K562 (cell line): ENCODE measurements around the gene PACRG. TPM values are rescaled to one million over a fixed set of nuclear protein-coding genes. Genes with fewer than 3 reads are reported as not detected.

Experiments used
- ATAC-seq: fragments of 200-7000 bp; cut with Tn5 transposase; 3 replicates; pipeline ENCODE4 v1.9.1; 2020; ENCODE audit warnings: moderate library complexity
- BruUV-seq: library from RNA; stranded (reverse); fragments of 400-500 nt; replicated peaks from 2 replicates; lab custom pipeline; 2021; lab: Mats Ljungman, UMichigan
- CTCF ChIA-PET: fragments of 300-600 bp; formaldehyde crosslinking; extraction: SDS; loops from one replicate; lab custom pipeline; 2021; ENCODE audit warnings: low intra/inter-chr PET ratio; lab: Yijun Ruan, JAX
- POLR2A ChIA-PET: fragments of 300-600, 350-650 bp; sonication (Branson Sonifier 250); formaldehyde crosslinking; extraction: SDS; loops from one replicate; lab custom pipeline; 2021; ENCODE audit warnings: antibody characterized with exemption, inconsistent platforms; lab: Yijun Ruan, JAX
- DNase-seq, 4 experiments: peaks; one replicate each; pipeline versions ENCODE4 v3.0.0 to v3.0.0-alpha.2; 2011 to 2018; ENCODE audit warnings: low spot score in 3 of 4, mixed read lengths in 3 of 4; ENCODE audit errors: extremely low read depth in 1 of 4
- FAIRE-seq: peaks from 2 replicates; lab custom pipeline; 2011; peaks lifted over from hg19 to GRCh38; lab: Jason Lieb, UNC
- H2AFZ ChIP-seq: 2 replicates; pipeline ENCODE4 v1.6.0; 2011; ENCODE audit warnings: low read depth, low read length, control low read depth, inconsistent platforms
- H3K27ac ChIP-seq: fragments of 200-600 bp; 3 replicates; pipeline ENCODE4 v1.8.0; 2011; ENCODE audit warnings: low read depth, mild to moderate bottlenecking, control low read depth, inconsistent platforms, low read length, moderate library complexity, mixed read lengths; ENCODE audit errors: extremely low read depth
- H3K27me3 ChIP-seq, 2 experiments: fragments of 300-600 bp in 1 of 2; 2 replicates in 1 of 2; 3 replicates in 1 of 2; pipeline versions ENCODE4 v1.6.0 to v1.8.0; 2011; ENCODE audit warnings: inconsistent platforms in 2 of 2, low read length in 2 of 2, mild to moderate bottlenecking in 1 of 2, mixed read lengths in 1 of 2, moderate library complexity in 1 of 2; ENCODE audit not compliant: control insufficient read depth in 2 of 2, insufficient read depth in 2 of 2
- H3K36me3 ChIP-seq: fragments of 300-600 bp; 3 replicates; pipeline ENCODE4 v1.8.0; 2011; ENCODE audit warnings: mild to moderate bottlenecking, low read length, inconsistent platforms; ENCODE audit not compliant: control insufficient read depth, insufficient read depth
- H3K4me1 ChIP-seq, 2 experiments: fragments of 200-600 bp in 1 of 2; replicated peaks in 1 of 2; 2 replicates in 1 of 2; 3 replicates in 1 of 2; pipeline versions ENCODE4 v1.5.1 to v1.8.0; 2011; ENCODE audit warnings: inconsistent platforms in 2 of 2, low read length in 2 of 2, mild to moderate bottlenecking in 1 of 2, mixed read lengths in 1 of 2, moderate library complexity in 1 of 2; ENCODE audit not compliant: control insufficient read depth in 2 of 2, insufficient read depth in 2 of 2
- H3K4me2 ChIP-seq: 2 replicates; pipeline ENCODE4 v1.6.1; 2011; ENCODE audit warnings: low read length, control low read depth, inconsistent platforms, mixed read lengths; ENCODE audit not compliant: insufficient read depth
- H3K4me3 ChIP-seq: fragments of 200-600 bp; sonication (generic), shearing (Covaris generic); 2 replicates; pipeline ENCODE4 v1.5.1; 2016; ENCODE audit warnings: control low read depth, inconsistent platforms
- H3K79me2 ChIP-seq: fragments of 200-600 bp; 3 replicates; pipeline ENCODE4 v1.8.0; 2011; ENCODE audit warnings: low read length, inconsistent platforms; ENCODE audit not compliant: control insufficient read depth, insufficient read depth
- H3K9ac ChIP-seq, 2 experiments: 2 replicates each; pipeline versions ENCODE4 v1.6.0 to v1.6.1; 2011; ENCODE audit warnings: low read depth in 2 of 2, low read length in 2 of 2, control low read depth in 1 of 2, inconsistent platforms in 1 of 2, mild to moderate bottlenecking in 1 of 2, mixed read lengths in 1 of 2; ENCODE audit not compliant: insufficient read depth in 1 of 2
- H3K9me1 ChIP-seq: one replicate; pipeline ENCODE4 v1.6.0; 2011; ENCODE audit warnings: inconsistent platforms, mild to moderate bottlenecking, low read length, moderate library complexity; ENCODE audit not compliant: control insufficient read depth, insufficient read depth
- H3K9me3 ChIP-seq: replicated peaks from 2 replicates; pipeline ENCODE4 v1.5.1; 2011; ENCODE audit warnings: low read depth, low read length, inconsistent platforms; ENCODE audit not compliant: control insufficient read depth, insufficient read depth
- H4K20me1 ChIP-seq: replicated peaks from 2 replicates; pipeline ENCODE4 v1.6.1; 2011; ENCODE audit warnings: low read length, inconsistent platforms, mixed read lengths; ENCODE audit not compliant: control insufficient read depth, insufficient read depth
- ARID1B ChIP-seq: fragments of 450-650 bp; IDR thresholded peaks from 2 replicates; pipeline ENCODE4 v1.6.1; 2016; ENCODE audit warnings: antibody characterized with exemption, mild to moderate bottlenecking, inconsistent platforms
- CSDE1 ChIP-seq, 2 experiments: fragments of 450-650 bp; IDR thresholded peaks; 2 replicates each; pipeline ENCODE4 v1.6.1; 2016; ENCODE audit warnings: mild to moderate bottlenecking in 1 of 2
- ELF1 ChIP-seq: fragments of 200-800 bp; sonication (Bioruptor generic); IDR thresholded peaks from 2 replicates; pipeline ENCODE4 v1.6.1; 2016; ENCODE audit warnings: missing genetic modification characterization, missing compliant biosample characterization
- KDM5B ChIP-seq: fragments of 200-600 bp; sonication (generic); IDR thresholded peaks from 2 replicates; pipeline ENCODE4 v1.6.1; 2012; ENCODE audit warnings: low read depth, mild to moderate bottlenecking, moderate library complexity, low read length, control low read depth, inconsistent platforms; ENCODE audit not compliant: insufficient replicate concordance
- MCM3 ChIP-seq: fragments of 450-650 bp; IDR thresholded peaks from 2 replicates; pipeline ENCODE4 v1.6.1; 2016
- NEUROD1 ChIP-seq: fragments of 150-350 bp; IDR thresholded peaks from 2 replicates; pipeline ENCODE4 v1.6.1; 2014; ENCODE audit warnings: borderline replicate concordance, low read length, low read depth; ENCODE audit not compliant: partially characterized antibody
- SOX6 ChIP-seq: fragments of 450-650 bp; IDR thresholded peaks from 2 replicates; pipeline ENCODE4 v1.6.1; 2014; ENCODE audit warnings: mild to moderate bottlenecking
- SRSF1 ChIP-seq: fragments of 200-400 bp; formaldehyde crosslinking; IDR thresholded peaks from 2 replicates; pipeline ENCODE4 v1.6.1; 2017; ENCODE audit warnings: mild to moderate bottlenecking, low read depth, low read length, moderate library complexity
- WGBS: fragments of 100-300 bp; shearing (Covaris generic); methylation state at CpG from one replicate; pipeline ENCODE4 v1.1.6; 2016; ENCODE audit warnings: low coverage, mixed read lengths; ENCODE audit not compliant: insufficient coverage; ENCODE audit errors: missing lambda C conversion rate; 5-methylcytosine and 5-hydroxymethylcytosine counted together
- in situ Hi-C: fragments of 300-500 bp; cut with MboI; formaldehyde crosslinking; loops from 4 replicates; pipeline ENCODE4 v1.15.0; 2018; ENCODE audit warnings: inconsistent platforms, mixed read lengths
- intact Hi-C: fragments of 100-400 bp; cut with micrococcal nuclease; formaldehyde crosslinking; loops from 2 replicates; pipeline ENCODE4 v1.14.2; 2022
- polyA plus RNA-seq, 8 experiments: library from polyadenylated mRNA; depleted of rRNA in 4 of 8; stranded (reverse) in 5 of 8; unstranded in 3 of 8; fragments of >200 nt; fragmentation: Nextera tagmentation in 2 of 8; fragmentation: Illumina TruSeq in 1 of 8; extraction: Ambion mirVana in 2 of 8; extraction: Trizol in 1 of 8; gene quantifications; 2 replicates each; pipeline versions ENCODE4 v1.2.1 to v1.2.3, GENCODE V29; 2011 to 2014; ENCODE audit warnings: inconsistent platforms in 1 of 8, missing spikeins in 1 of 8
- total RNA-seq, 7 experiments: library from RNA; depleted of rRNA in 6 of 7; stranded (reverse); fragments of >200 nt in 6 of 7; fragmentation: Illumina TruSeq in 2 of 7; extraction: Trizol in 2 of 7; gene quantifications; 2 replicates each; pipeline versions ENCODE4 v1.2.1 to v1.2.3, GENCODE V29; 2011 to 2021; ENCODE audit warnings: low replicate concordance in 1 of 7
- TF ChIP-seq, protein P1 (sequence below): fragments of 250-450 bp; sonication (Bioruptor Pico); IDR thresholded peaks from 2 replicates; pipeline ENCODE4 v1.8.0; 2022; ENCODE audit warnings: inconsistent platforms

The PACRG gene
- total and polyA plus RNA-seq, 9 of the 15 experiments (the other 6 are each of a cell fraction or from before 2014, with no cell fraction given): 0.04 TPM; not detected in 8

DNA sequence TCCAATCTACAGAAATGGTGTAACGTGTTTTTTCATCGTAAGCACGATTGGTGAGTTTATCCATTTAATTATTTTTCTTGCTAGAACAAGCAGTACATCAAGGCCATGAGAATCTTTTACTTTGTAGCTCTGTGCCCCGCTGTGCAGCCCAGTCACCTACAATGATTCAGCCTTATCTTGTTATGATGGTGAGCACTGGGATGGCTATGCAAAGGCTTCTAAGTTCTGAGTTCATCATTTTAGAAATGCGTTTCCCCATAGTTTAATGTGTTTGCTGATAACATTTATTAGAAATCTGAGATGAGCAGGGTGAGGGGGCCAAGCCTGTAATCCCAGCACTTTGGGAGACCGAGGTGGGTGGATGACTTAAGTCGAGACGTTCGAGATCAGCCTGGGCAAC is 575.0 kb downstream of the PACRG start:
- CTCF ChIA-PET: no interaction called here

More for the DNA sequence above, 575.0 kb downstream of the PACRG start:
- POLR2A ChIA-PET: no interaction called here
- no TSS peak for BruUV-seq
- 0% methylated on average over 9 of the region's 9 CpGs for WGBS
- H3K9me1 ChIP-seq: no peaks in the 10 kb centered on the region
- intact Hi-C loops (no loop called here), in situ Hi-C loops (no loop called here)
- no peaks in the 10 kb centered on the region for H3K4me1 ChIP-seq
- FAIRE-seq: no peak
- ATAC-seq: no peak
- H3K79me2 ChIP-seq: no peaks in the 10 kb centered on the region
- no peaks in the 10 kb centered on the region for H4K20me1 ChIP-seq
- H3K36me3 ChIP-seq: no peaks in the 10 kb centered on the region
- H3K4me2 ChIP-seq: no peak overlapping the region
- TF ChIP-seq ELF1 (no peak), ARID1B (no peak), NEUROD1 (no peak), KDM5B (no peak), MCM3 (no peak), SRSF1 (no peak), CSDE1 (IDR thresholded peaks at IDR 0.05) (no peak), SOX6 (no peak)
- TF ChIP-seq, protein P1, sequence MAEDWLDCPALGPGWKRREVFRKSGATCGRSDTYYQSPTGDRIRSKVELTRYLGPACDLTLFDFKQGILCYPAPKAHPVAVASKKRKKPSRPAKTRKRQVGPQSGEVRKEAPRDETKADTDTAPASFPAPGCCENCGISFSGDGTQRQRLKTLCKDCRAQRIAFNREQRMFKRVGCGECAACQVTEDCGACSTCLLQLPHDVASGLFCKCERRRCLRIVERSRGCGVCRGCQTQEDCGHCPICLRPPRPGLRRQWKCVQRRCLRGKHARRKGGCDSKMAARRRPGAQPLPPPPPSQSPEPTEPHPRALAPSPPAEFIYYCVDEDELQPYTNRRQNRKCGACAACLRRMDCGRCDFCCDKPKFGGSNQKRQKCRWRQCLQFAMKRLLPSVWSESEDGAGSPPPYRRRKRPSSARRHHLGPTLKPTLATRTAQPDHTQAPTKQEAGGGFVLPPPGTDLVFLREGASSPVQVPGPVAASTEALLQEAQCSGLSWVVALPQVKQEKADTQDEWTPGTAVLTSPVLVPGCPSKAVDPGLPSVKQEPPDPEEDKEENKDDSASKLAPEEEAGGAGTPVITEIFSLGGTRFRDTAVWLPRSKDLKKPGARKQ (CRISPR knock-in tag): no peak
- peaks cover 13 to 40% of the 10 kb centered on the region in 2 experiments for H3K27me3 ChIP-seq
- H3K9ac ChIP-seq: no peak overlapping the region
- H2AFZ ChIP-seq: no peak overlapping the region
- no peak for DNase-seq
- H3K9me3 ChIP-seq: no peaks in the 10 kb centered on the region
- no peak overlapping the region for H3K27ac ChIP-seq
- no peak overlapping the region for H3K4me3 ChIP-seq
